SKM-1 (cell line): ENCODE measurements around the gene SELENOK.

Experiments used
- DNase-seq: peaks from one replicate; lab custom pipeline; 2025; ENCODE audit not compliant: unreplicated experiment; lab: John Stamatoyannopoulos, UW

The SELENOK gene

GRCh38 chr3:53884623-53885022 is 7.0 kb downstream of the SELENOK start:
- DNase-seq: no peak

- no peak for DNase-seq
Observed at GRCh38 chr3:53883008-53883407, 8.7 kb downstream of the SELENOK start.

GRCh38 chr3:53881691-53882593 is 9.7 kb downstream of the SELENOK start, which contains the start of gene ACTR8:
TSS of gene ACTR8 (minus strand) at chr3:53882152. CDS start at chr3:53882101, 51 bp downstream.
- DNase-seq: peak; percentile 66

GRCh38 chr3:53880396-53881345 is 11.0 kb downstream of the SELENOK start:
- no peak for DNase-seq

- no peak for DNase-seq
Observed at GRCh38 chr3:53865732-53866499, 25.7 kb downstream of the SELENOK start.

GRCh38 chr3:53863145-53863544 is 28.5 kb downstream of the SELENOK start:
- no peak for DNase-seq

GRCh38 chr3:53862241-53862640 is 29.4 kb downstream of the SELENOK start:
- no peak for DNase-seq

GRCh38 chr3:53860196-53860595 is 31.5 kb downstream of the SELENOK start:
- DNase-seq: no peak

GRCh38 chr3:53859178-53859577 is 32.5 kb downstream of the SELENOK start:
- no peak for DNase-seq

- no peak for DNase-seq
Observed at GRCh38 chr3:53858096-53858741, 33.4 kb downstream of the SELENOK start.

- no peak for DNase-seq
Observed at GRCh38 chr3:53856964-53857363, 34.7 kb downstream of the SELENOK start.

- DNase-seq: no peak
Observed at GRCh38 chr3:53850895-53851294, 40.8 kb downstream of the SELENOK start.

GRCh38 chr3:53849916-53850315 is 41.7 kb downstream of the SELENOK start:
- DNase-seq: no peak

- no peak for DNase-seq
Observed at GRCh38 chr3:53846851-53847155, 44.9 kb downstream of the SELENOK start.

GRCh38 chr3:53846134-53846850 is 45.4 kb downstream of the SELENOK start, which contains the start of the genes CHDH and IL17RB:
TSS of gene CHDH (minus strand) at chr3:53846419. CDS start at chr3:53824008, 22,411 bp downstream.
TSS of gene IL17RB (plus strand) at chr3:53846568. CDS start at chr3:53846589, 21 bp downstream.
- no peak for DNase-seq

- no peak for DNase-seq
Observed at GRCh38 chr3:53845881-53846133, 45.9 kb downstream of the SELENOK start.

- peak; percentile 15 for DNase-seq
Observed at GRCh38 chr3:53845103-53845880, 46.4 kb downstream of the SELENOK start.

GRCh38 chr3:53844262-53845102 is 47.2 kb downstream of the SELENOK start:
- DNase-seq: no peak
